Activated T-cell treated with anti-CD3 and anti-CD28 coated beads, Interleukin-2, amount 50 U/mL, for 4 hours (primary cell): ENCODE measurements around the gene GGTA1. TPM values are rescaled to one million over a fixed set of nuclear protein-coding genes. Genes with fewer than 3 reads are reported as not detected.
A peak's percentile ranks its signal among the peaks of the same experiment; 100 is the strongest.
"Not testable (repeated sequence)": the region's sequence is repeated elsewhere in the genome, so short reads cannot be mapped to it uniquely, and the experiment has no call there.

Source experiments
- ATAC-seq, 2 donors: fragments of 200-7000 bp; cut with Tn5 transposase; one replicate each; pipeline ENCODE4 v1.10.0; 2021
- DNase-seq: peaks from one replicate; pipeline ENCODE4 v3.0.0-alpha.2; 2020
- H3K27me3 Mint-ChIP-seq: one replicate; pipeline ENCODE4 v1.8.0; 2021; ENCODE audit warnings: low read depth, mixed read lengths
- H3K36me3 Mint-ChIP-seq: one replicate; pipeline ENCODE4 v1.8.0; 2022; ENCODE audit warnings: mixed read lengths; ENCODE audit not compliant: insufficient read depth
- H3K4me1 Mint-ChIP-seq: one replicate; pipeline ENCODE4 v1.8.0; 2021; ENCODE audit warnings: low read depth, mixed read lengths
- H3K4me3 Mint-ChIP-seq: one replicate; pipeline ENCODE4 v1.8.0; 2021; ENCODE audit warnings: mild to moderate bottlenecking, moderate library complexity, mixed read lengths
- H3K9me3 Mint-ChIP-seq: one replicate; pipeline ENCODE4 v1.8.0; 2021; ENCODE audit warnings: mixed read lengths
- total RNA-seq, 3 donors: library from RNA; stranded (reverse); gene quantifications; one replicate each; pipeline ENCODE4 v1.2.1, GENCODE V29; 2021

The GGTA1 gene
- total RNA-seq, 3 donors from 2014 or later: not detected

DNA sequence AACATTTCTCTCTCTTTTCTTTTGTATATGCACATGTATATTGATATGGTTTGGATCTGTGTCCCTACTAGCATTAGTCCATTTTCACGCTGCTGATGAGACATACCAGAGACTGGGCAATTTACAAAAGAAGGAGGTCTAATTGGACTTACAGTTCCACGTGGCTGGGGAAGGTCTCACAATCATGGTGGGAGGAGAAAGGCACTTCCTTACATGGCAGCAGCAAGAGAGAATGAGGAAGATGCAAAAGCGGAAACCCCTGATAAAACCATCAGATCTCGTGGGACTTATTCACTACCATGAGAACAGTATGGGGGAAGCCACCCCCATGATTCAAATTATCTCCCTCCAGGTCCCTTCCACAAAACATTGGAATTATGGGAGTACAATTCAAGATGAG lies 13.5 kb upstream of the GGTA1 start:
- not testable (repeated sequence) for H3K36me3 Mint-ChIP-seq, H3K4me1 Mint-ChIP-seq, DNase-seq, H3K9me3 Mint-ChIP-seq, ATAC-seq, H3K4me3 Mint-ChIP-seq
- H3K27me3 Mint-ChIP-seq: peaks cover 11% of the 10 kb centered on the region

DNA sequence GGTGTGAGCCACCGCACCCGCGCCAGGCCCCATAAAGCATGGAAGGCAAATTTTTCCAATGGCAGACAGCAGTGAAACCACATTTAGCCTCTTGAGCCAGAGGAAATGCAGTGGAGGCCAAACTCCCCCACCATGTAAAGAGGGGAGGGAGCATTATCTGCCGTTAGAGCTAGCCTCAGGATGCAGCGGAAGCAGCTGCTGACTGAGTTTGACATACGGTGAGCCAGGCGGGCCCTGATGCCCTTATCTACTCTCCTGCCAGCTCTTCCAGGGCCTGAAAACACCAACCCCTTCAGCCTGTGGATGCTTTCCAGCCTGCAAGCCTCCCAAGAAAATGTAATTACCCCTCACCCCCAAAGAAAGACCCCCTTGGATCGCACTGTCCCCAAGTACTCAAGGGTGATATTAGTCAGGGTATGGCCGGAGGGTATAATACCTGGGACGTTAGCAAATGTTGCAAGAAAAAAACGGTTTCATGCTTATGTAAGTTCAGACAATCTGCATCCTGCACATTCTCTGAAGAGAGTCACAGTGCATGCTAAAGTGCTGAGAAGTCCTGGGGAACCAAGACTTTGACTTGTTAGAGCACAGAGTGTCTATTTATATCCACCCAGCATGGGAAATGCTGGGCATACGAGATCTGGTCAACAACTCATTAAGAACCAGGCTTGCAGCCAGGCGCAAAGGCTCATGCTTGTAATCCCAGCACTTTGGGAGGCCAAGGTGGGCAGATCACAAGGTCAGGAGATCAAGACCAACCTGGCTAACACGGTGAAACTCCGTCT lies 11.3 kb upstream of the GGTA1 start:
- peaks cover 15% of the 10 kb centered on the region for H3K27me3 Mint-ChIP-seq
- no peaks in the 10 kb centered on the region for H3K36me3 Mint-ChIP-seq
- H3K4me3 Mint-ChIP-seq: no peak overlapping the region

DNA sequence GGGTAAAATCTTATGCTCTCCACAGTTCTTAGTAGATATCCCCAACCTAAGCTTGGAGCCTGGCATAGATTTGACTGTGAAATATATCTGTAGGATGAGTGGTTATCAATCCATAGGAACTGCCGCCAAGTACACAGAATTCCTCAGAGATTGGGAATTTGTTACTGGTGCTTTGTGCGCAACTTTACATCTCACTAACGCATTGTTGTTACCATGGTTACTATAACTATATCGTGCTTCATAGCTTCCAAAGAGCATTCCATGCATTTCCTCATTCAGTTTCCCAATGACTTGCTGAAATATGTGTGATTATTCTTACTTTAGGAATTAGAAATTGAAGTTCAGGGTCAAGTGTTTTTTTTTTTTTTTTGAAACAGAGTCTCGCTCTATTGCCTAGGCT lies 9.5 kb upstream of the GGTA1 start:
- DNase-seq: no peak
- Mint-ChIP-seq H3K4me1 (no peaks in the 10 kb centered on the region), H3K9me3 (no peaks in the 10 kb centered on the region), H3K4me3 (no peak overlapping the region), H3K36me3 (no peaks in the 10 kb centered on the region), H3K27me3 (peaks cover 22% of the 10 kb centered on the region)
- ATAC-seq: no peak

More for the DNA sequence above, 11.3 kb upstream of the GGTA1 start:
- Mint-ChIP-seq H3K4me1 (no peaks in the 10 kb centered on the region), H3K9me3 (no peaks in the 10 kb centered on the region)
- no peak for DNase-seq
- ATAC-seq: no peak

DNA sequence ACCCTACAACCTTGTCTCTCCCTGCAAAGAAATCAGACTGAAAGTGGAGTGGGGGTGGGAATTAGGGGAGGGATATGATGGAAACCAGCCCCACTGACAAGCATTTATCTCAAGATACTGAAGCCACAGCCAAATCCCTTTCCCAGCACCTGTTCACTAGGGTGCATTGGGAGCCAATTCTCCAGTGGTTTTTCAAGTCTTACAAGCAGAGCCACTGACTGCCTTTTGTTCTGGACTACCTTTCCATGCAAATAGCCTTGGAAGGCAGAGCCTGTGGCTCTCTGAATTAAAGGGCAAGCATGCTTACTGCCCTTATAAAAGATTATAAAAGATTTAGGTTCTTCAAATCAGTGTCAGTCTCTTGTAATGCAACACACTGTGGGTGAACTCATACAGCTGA lies 8.8 kb upstream of the GGTA1 start:
- no peak for ATAC-seq
- Mint-ChIP-seq H3K36me3 (no peaks in the 10 kb centered on the region), H3K4me1 (no peaks in the 10 kb centered on the region), H3K9me3 (no peaks in the 10 kb centered on the region), H3K27me3 (peaks cover 23% of the 10 kb centered on the region), H3K4me3 (no peak overlapping the region)
- no peak for DNase-seq

DNA sequence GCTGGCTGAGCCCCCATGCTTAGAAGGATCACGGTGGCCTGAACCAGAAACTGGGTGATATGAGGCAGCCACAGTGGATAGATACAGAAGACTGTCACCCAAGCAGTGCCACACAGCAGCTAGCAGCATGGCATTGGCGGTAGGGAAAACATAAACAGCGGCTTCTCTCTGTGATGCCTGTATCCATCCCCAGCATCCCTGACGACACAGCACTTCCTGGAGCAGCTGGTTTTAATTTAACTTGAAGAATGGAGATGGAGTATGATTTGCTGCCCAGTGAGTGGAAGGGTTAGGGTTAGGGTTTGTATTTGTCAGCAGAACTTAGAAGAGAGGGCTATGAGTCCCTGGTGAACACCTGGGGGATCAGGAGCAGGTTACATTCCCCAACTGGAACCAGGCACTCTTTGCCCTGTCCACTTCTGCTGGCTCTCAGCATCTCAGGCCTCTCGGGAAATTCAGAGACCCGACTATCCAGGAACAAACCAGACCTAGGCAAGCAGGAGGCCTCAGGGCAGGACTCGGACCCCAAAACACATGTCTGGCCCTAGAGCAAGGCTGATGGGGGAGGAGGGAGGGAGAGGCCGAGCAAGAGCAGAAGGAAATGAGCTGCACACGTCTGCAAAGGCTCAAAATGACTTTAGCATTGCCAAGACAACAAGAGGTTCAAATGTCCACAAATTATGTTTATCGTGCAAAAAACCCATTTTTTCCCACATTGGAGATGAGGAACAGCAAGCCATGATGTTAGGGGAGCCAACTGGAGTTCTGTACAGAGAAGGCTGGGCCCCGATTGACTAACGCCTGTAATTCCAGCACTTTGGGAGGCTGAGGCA lies 6.5 kb upstream of the GGTA1 start:
- H3K4me3 Mint-ChIP-seq: no peak overlapping the region
- no peak for ATAC-seq
- no peaks in the 10 kb centered on the region for H3K9me3 Mint-ChIP-seq
- H3K4me1 Mint-ChIP-seq: no peaks in the 10 kb centered on the region
- peaks cover 32% of the 10 kb centered on the region for H3K27me3 Mint-ChIP-seq
- H3K36me3 Mint-ChIP-seq: no peaks in the 10 kb centered on the region
- no peak for DNase-seq

DNA sequence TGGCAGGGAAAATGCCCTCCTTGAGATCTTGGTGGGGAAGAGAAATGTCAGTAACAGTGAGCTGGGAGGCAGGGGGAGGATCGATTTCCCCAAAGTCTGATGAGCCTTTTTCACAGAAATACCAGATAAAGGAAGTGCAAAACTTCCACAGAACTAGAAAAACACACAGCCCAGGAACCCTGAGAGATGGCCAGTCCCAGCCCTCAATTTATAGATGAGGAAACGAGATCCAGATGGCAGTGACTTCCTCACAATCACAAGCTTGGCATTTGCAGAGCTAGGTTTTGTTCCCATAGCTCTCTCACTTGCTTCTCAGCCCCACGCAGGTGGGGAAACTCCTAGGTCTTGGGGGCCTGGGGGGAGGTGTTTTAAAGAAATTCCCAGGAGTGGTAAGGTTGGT lies 3.8 kb upstream of the GGTA1 start:
- Mint-ChIP-seq H3K36me3 (no peaks in the 10 kb centered on the region), H3K27me3 (peaks cover 55% of the 10 kb centered on the region), H3K4me3 (no peak overlapping the region), H3K9me3 (no peaks in the 10 kb centered on the region), H3K4me1 (peaks cover 16% of the 10 kb centered on the region)
- ATAC-seq: no peak
- DNase-seq: no peak

DNA sequence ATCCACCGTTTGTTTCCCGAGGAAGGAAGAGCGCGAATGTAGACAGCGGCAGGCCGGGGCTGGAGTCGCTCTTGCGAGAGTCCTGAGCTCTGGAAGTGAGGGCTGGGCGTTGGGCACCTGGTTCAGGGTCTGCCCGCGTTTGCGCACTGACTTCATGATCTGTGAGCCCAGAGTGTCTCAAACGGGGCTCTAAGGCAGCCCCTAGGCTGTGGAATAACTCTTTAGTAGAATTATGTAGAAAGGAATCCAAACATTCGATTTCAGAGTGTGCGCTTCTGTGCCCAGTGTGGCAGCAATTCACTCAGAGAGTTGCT lies 478 bp upstream of the GGTA1 start:
- Mint-ChIP-seq H3K4me3 (peak overlapping the region; percentile 65), H3K4me1 (peaks cover 23% of the 10 kb centered on the region), H3K36me3 (no peaks in the 10 kb centered on the region), H3K27me3 (peaks cover 67% of the 10 kb centered on the region), H3K9me3 (peaks cover 6% of the 10 kb centered on the region)
- no peak for ATAC-seq
- no peak for DNase-seq

DNA sequence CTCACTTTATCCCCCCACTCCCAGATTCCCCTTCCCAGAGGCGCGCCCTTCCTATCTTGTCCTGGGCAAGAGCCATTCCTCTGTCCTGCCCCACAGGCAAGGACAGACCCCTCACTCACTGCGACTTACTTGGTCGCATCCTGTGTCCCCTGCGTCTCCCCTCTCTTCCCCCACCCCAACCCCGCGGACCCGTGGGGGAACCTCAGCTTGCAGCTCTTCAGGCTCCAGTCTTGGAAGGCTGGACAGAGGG lies 542 bp downstream of the GGTA1 start:
- DNase-seq (no peak), ATAC-seq (peak in 1 of 2 donors; percentile 35)
- Mint-ChIP-seq H3K4me3 (peak overlapping the region; percentile 65), H3K27me3 (peaks cover 71% of the 10 kb centered on the region), H3K36me3 (no peaks in the 10 kb centered on the region), H3K9me3 (peaks cover 6% of the 10 kb centered on the region), H3K4me1 (peaks cover 23% of the 10 kb centered on the region)

DNA sequence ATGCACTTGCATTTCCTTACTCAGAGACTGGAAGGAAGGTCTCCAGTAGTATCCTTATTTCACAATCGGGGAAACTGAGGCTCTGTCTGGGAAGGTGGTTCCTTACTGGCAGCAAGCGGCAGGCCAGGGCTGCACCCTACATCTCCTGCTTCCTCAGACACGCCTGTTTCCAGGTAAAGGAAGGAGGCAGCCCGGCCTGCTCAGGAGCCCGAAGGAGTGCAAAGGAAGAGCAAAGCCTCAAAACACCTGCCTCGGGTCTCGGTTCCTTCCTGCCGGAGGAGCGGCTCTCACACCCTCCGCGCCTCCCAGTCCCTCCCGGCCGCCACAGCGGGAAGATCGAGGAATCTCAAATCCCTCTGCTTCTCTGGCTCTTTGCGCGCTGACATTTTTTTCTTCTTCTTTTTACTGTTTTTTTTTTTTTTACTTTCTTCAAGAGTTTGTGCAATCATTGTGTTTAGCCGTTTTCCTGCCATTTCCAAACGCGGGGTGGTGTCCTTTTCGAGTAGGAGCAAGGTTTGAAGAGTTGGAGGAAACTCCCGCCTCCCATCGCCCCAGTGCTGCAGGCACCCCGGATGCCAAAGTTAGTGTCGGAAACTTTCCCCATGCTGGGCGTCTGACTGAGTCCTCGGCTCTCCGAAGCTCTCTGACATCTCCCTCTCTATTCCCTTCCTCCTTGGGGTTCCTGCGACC lies 1.0 kb downstream of the GGTA1 start:
- no peak for DNase-seq
- Mint-ChIP-seq H3K27me3 (peaks cover 71% of the 10 kb centered on the region), H3K4me1 (peaks cover 23% of the 10 kb centered on the region), H3K4me3 (peak overlapping the region; percentile 65), H3K36me3 (no peaks in the 10 kb centered on the region), H3K9me3 (peaks cover 6% of the 10 kb centered on the region)
- ATAC-seq: peak; percentile 17 to 21

DNA sequence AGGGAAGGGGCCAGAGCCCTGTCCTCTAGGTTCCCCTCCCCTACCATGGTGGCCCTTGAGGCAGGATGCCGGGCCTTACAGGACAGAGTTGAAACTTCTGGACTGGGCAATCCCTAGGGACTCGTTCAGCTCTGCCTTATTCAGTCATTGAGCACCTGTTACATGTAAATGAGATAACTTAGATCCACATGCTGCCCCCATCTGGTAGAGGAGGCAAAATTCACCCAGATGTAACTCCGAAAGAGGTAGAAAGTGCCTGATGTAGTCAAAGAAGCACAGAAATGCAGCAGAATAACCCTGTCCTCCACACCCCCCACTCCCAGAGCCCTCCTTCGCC lies 1.5 kb downstream of the GGTA1 start:
- ATAC-seq: peak; percentile 57 to 69
- Mint-ChIP-seq H3K4me1 (peaks cover 23% of the 10 kb centered on the region), H3K4me3 (peak overlapping the region; percentile 65), H3K9me3 (peaks cover 6% of the 10 kb centered on the region), H3K36me3 (no peaks in the 10 kb centered on the region), H3K27me3 (peaks cover 66% of the 10 kb centered on the region)
- DNase-seq: no peak

DNA sequence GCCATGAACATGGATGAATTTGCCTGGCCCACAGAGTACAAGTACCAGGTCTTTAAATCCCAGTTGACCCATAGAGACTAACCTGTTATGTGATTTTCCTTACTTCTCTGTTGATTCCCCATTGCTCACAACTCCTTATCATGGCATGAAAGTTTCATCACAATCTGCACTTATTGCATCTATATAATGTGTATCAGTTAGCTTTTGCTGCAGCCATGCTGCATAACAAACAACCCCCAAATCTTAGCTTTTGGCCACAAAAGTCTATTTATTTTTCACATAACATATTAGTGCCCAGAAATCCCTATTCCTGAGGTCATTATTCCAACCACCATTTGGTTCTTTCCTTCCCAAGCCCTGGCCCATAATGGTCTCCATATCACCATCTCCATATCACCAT lies 3.7 kb downstream of the GGTA1 start:
- no peak overlapping the region for H3K4me3 Mint-ChIP-seq
- peaks cover 56% of the 10 kb centered on the region for H3K27me3 Mint-ChIP-seq
- ATAC-seq (no peak), DNase-seq (no peak)
- peaks cover 23% of the 10 kb centered on the region for H3K4me1 Mint-ChIP-seq
- no peaks in the 10 kb centered on the region for H3K36me3 Mint-ChIP-seq
- H3K9me3 Mint-ChIP-seq: peaks cover 6% of the 10 kb centered on the region

DNA sequence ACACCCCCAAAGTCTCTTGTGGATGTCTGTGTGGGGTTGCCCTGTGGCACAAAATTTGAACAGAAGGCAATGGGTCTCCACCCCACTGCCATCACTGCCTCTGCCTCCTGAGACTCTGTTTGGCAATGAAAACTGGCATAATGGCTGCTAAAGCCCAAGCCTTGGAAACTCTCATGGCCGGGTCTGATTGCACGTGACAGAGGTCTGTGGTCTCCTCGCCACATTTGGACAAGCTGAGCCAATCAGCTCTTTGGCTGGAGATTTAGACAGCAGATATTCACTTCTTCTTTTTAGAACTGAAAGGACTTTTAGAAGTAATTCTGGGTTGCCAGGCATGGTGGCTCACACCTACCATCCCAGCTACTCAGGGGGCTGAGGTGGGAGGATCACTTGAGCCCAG lies 5.5 kb downstream of the GGTA1 start:
- Mint-ChIP-seq H3K36me3 (no peaks in the 10 kb centered on the region), H3K4me3 (no peak overlapping the region), H3K27me3 (peaks cover 43% of the 10 kb centered on the region), H3K4me1 (peaks cover 14% of the 10 kb centered on the region), H3K9me3 (peaks cover 6% of the 10 kb centered on the region)
- ATAC-seq (no peak), DNase-seq (no peak)

DNA sequence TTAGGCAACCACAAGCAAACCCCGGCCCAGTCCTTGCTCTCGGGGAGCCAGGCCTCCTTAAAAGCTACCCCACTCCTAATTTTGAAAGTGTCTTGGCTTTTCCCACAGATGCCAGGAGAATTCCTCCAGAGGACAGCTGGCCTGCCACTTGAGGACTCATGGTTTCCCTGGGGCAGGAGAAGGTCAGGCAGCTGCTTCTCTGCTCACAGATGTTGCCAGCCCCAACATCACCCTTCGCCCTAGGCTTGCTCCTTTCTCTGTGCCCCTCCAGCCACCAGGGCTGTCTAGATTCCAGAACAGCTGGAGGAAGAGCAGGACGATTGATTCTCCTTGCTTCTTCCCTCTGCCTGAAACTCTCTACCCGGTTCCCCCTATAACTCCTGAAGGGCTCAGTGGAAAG lies 8.5 kb downstream of the GGTA1 start:
- DNase-seq (no peak), ATAC-seq (no peak)
- Mint-ChIP-seq H3K27me3 (peaks cover 15% of the 10 kb centered on the region), H3K9me3 (peaks cover 6% of the 10 kb centered on the region), H3K36me3 (no peaks in the 10 kb centered on the region), H3K4me3 (no peak overlapping the region), H3K4me1 (no peaks in the 10 kb centered on the region)

DNA sequence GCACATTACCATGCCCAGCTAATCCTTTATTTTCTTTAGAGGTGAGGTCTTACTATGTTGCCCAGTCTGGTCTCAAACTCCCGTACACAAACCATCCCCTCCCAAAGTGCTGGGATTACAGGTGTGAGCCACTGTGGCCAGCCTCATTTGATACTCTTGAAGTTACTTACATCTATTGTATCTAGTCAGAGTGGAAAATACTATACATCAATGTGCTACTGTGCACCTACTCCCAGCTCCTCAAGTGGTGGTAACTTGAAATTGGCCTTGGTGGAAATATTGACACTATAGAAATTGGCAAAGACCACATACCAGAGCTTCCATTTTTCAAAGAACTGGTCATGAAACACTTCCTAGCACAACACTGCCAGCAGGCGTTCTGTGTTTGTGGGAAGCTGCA lies 10.3 kb downstream of the GGTA1 start:
- Mint-ChIP-seq H3K27me3 (peaks cover 5% of the 10 kb centered on the region), H3K4me3 (no peak overlapping the region), H3K36me3 (no peaks in the 10 kb centered on the region), H3K9me3 (no peaks in the 10 kb centered on the region), H3K4me1 (no peaks in the 10 kb centered on the region)
- no peak for DNase-seq
- no peak for ATAC-seq

DNA sequence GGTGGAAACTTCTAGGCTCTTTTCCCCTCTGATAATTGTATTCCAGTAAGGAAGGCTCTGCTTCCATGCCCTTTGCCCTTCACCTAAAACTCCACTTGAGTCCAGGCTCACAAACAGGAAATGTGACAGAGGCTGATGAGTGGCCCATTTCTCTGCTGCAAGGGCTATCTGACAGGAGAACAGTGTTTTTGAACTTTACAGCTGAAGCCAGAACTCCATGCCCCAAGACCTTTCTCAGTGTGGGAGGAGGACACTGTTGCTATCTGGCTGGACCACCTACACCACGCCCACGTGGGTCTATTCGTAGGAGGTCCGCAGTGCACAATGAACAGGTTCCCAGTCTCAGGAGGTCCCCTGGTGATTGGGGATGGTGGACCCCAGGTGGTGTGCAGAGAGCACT lies 13.6 kb downstream of the GGTA1 start:
- Mint-ChIP-seq H3K4me3 (no peak overlapping the region), H3K4me1 (no peaks in the 10 kb centered on the region)
- no peak for DNase-seq

More for the DNA sequence above, 13.6 kb downstream of the GGTA1 start:
- Mint-ChIP-seq H3K9me3 (no peaks in the 10 kb centered on the region), H3K27me3 (no peaks in the 10 kb centered on the region), H3K36me3 (no peaks in the 10 kb centered on the region)
- no peak for ATAC-seq
